Measurements from ENCODE around the gene GCC2. TPM values are rescaled to one million over a fixed set of nuclear protein-coding genes. Genes with fewer than 3 reads are reported as not detected.
"Not testable (repeated sequence)": the region's sequence is repeated elsewhere in the genome, so short reads cannot be mapped to it uniquely, and the experiment has no call there.

GCC2 gene
- total and polyA plus RNA-seq, 2 donors (not counting 3 experiments of a cell fraction or from before 2014, with no cell fraction given): 4.1 to 38.7 TPM

DNA sequence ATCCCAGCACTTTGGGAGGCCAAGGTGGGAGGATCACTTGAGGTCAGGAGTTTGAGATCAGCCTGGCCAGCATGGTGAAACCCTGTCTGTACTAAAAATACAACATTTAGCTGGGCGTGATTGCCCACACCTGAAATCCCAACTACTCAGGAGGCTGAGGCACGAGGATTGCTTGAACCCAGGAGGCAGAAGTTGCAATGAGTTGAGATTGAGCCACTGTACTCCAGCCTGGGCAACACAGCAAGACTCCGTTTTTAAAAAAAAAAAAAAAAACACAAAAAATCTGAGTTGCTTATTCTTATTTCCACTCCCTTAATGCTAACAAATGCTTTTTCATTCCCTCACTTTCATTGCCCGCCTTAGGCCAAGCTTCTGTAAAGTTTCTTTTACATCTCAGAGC is 4.5 kb downstream of the GCC2 start:
- H3K4me1 ChIP-seq (ENCODE audit: control insufficient read depth, extremely low read depth, insufficient read depth, low read length): peaks cover 11% of the 10 kb centered on the region
- H3K36me3 ChIP-seq (ENCODE audit: control insufficient read depth in 2 of 2, extremely low read depth in 1 of 2, insufficient read depth in 2 of 2, low read length in 2 of 2); H3K27me3 ChIP-seq (ENCODE audit: control insufficient read depth in 2 of 2, insufficient read depth in 2 of 2, low read length in 2 of 2); dilution Hi-C loops (cut with MboI; ENCODE audit: extremely low pct_ligation_motif_present, low sequenced_read_pairs); H3K9me1 ChIP-seq (replicated peaks; ENCODE audit: control insufficient read depth, extremely low read depth, insufficient read depth, low read length); CTCF ChIA-PET; H4K20me1 ChIP-seq (replicated peaks; ENCODE audit: control insufficient read depth, extremely low read depth, insufficient read depth, low read length); DNase-seq (ENCODE audit: low read depth, low spot score); POLR2A ChIA-PET; H3K9me3 ChIP-seq (replicated peaks; ENCODE audit: control insufficient read depth, insufficient read depth, low read length); H2AFZ ChIP-seq (ENCODE audit: low read depth, low read length); H3K4me3 ChIP-seq (replicated peaks in 1 of 3; ENCODE audit: insufficient read depth in 1 of 3, low read depth in 1 of 3, low read length in 3 of 3); BruUV-seq (replicated peaks); H3K4me2 ChIP-seq (ENCODE audit: insufficient read depth, low read length); H3K9ac ChIP-seq (replicated peaks; ENCODE audit: extremely low read depth, insufficient read depth, low read length); FAIRE-seq; intact Hi-C loops (cut with micrococcal nuclease); H3K27ac ChIP-seq (ENCODE audit: insufficient read depth, low read depth, low read length): not testable (repeated sequence)
- peaks cover 10% of the 10 kb centered on the region for H3K79me2 ChIP-seq (ENCODE audit: control insufficient read depth, insufficient read depth, low read length)

DNA sequence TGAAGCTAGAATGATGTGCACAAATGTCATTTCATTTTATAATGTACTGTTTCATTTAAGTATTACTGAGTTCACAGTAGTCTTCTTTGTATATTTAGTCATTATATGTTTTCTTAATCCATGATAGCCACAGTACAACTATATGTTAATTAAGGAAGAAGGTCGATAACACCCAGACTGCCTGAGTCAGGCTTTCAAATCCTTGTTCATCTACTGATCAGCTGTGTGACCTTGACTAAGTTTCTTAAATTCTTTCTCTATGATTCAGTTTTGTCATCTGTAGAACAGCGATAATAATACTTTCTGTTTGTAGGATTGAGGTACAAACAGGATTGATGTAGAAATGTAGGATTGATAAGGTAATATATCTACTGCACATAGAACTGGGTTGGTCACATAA is 5.4 kb downstream of the GCC2 start:
- H3K36me3 ChIP-seq (ENCODE audit: control insufficient read depth in 2 of 2, extremely low read depth in 1 of 2, insufficient read depth in 2 of 2, low read length in 2 of 2): peaks cover 1 to 2% of the 10 kb centered on the region in 2 experiments
- intact Hi-C loops (cut with micrococcal nuclease): no loop called here
- no peaks in the 10 kb centered on the region for H3K27me3 ChIP-seq (ENCODE audit: control insufficient read depth in 2 of 2, insufficient read depth in 2 of 2, low read length in 2 of 2)
- H3K4me3 ChIP-seq (replicated peaks in 1 of 3; ENCODE audit: insufficient read depth in 1 of 3, low read depth in 1 of 3, low read length in 3 of 3): no peak overlapping the region
- ChIA-PET CTCF (no interaction called here), POLR2A (no interaction called here)
- no peak for FAIRE-seq
- H3K79me2 ChIP-seq (ENCODE audit: control insufficient read depth, insufficient read depth, low read length): peaks cover 10% of the 10 kb centered on the region
- H3K9me3 ChIP-seq (replicated peaks; ENCODE audit: control insufficient read depth, insufficient read depth, low read length): no peaks in the 10 kb centered on the region
- H3K27ac ChIP-seq (ENCODE audit: insufficient read depth, low read depth, low read length): no peak overlapping the region
- H3K4me1 ChIP-seq (ENCODE audit: control insufficient read depth, extremely low read depth, insufficient read depth, low read length): peaks cover 9% of the 10 kb centered on the region
- dilution Hi-C loops (cut with MboI; ENCODE audit: extremely low pct_ligation_motif_present, low sequenced_read_pairs): no loop called here
- no peaks in the 10 kb centered on the region for H3K9me1 ChIP-seq (replicated peaks; ENCODE audit: control insufficient read depth, extremely low read depth, insufficient read depth, low read length)
- H3K9ac ChIP-seq (replicated peaks; ENCODE audit: extremely low read depth, insufficient read depth, low read length): no peak overlapping the region
- BruUV-seq (replicated peaks): no TSS peak
- no peaks in the 10 kb centered on the region for H4K20me1 ChIP-seq (replicated peaks; ENCODE audit: control insufficient read depth, extremely low read depth, insufficient read depth, low read length)
- DNase-seq (ENCODE audit: low read depth, low spot score): no peak
- no peak for TF ChIP-seq FOS (IDR thresholded peaks at IDR 0.05; ENCODE audit: borderline replicate concordance, insufficient read depth, low read length)
- no peak for TF ChIP-seq MAX (IDR thresholded peaks at IDR 0.05; ENCODE audit: insufficient read depth, insufficient read length)
- no peak for TF ChIP-seq EZH2 (IDR thresholded peaks at IDR 0.05; ENCODE audit: borderline replicate concordance, low read depth, low read length, severe bottlenecking)
- TF ChIP-seq POLR2A (IDR thresholded peaks at IDR 0.05; ENCODE audit: low read depth, low read length): no peak
- no peak for TF ChIP-seq POLR2AphosphoS5 (IDR thresholded peaks at IDR 0.05; ENCODE audit: insufficient read depth, low read depth, low read length)
- TF ChIP-seq, protein P1, sequence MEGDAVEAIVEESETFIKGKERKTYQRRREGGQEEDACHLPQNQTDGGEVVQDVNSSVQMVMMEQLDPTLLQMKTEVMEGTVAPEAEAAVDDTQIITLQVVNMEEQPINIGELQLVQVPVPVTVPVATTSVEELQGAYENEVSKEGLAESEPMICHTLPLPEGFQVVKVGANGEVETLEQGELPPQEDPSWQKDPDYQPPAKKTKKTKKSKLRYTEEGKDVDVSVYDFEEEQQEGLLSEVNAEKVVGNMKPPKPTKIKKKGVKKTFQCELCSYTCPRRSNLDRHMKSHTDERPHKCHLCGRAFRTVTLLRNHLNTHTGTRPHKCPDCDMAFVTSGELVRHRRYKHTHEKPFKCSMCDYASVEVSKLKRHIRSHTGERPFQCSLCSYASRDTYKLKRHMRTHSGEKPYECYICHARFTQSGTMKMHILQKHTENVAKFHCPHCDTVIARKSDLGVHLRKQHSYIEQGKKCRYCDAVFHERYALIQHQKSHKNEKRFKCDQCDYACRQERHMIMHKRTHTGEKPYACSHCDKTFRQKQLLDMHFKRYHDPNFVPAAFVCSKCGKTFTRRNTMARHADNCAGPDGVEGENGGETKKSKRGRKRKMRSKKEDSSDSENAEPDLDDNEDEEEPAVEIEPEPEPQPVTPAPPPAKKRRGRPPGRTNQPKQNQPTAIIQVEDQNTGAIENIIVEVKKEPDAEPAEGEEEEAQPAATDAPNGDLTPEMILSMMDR (IDR thresholded peaks at IDR 0.05; ENCODE audit: extremely low read depth in 1 of 2, insufficient read depth in 1 of 2, low read depth in 1 of 2, low read length in 2 of 2): no peak
- TF ChIP-seq JUN (IDR thresholded peaks at IDR 0.05; ENCODE audit: borderline replicate concordance, insufficient read depth, insufficient read length, low read depth): no peak
- no peak for TF ChIP-seq GATA2 (IDR thresholded peaks at IDR 0.05; ENCODE audit: insufficient read depth, insufficient read length, low read depth, low read length)
- TF ChIP-seq MYC (IDR thresholded peaks at IDR 0.05; ENCODE audit: low read depth, low read length): no peak
- H2AFZ ChIP-seq (ENCODE audit: low read depth, low read length): no peak overlapping the region
- no peak overlapping the region for H3K4me2 ChIP-seq (ENCODE audit: insufficient read depth, low read length)
